HG03469 (cell line): ENCODE results near the gene EIF2B5.
"Not testable (repeated sequence)": the region's sequence is repeated elsewhere in the genome, so short reads cannot be mapped to it uniquely, and the experiment has no call there.

Experiments
- ATAC-seq: cut with Tn5 transposase; IDR thresholded peaks from one replicate; pipeline ENCODE4 v1.9.1; 2021; ENCODE audit warnings: mild to moderate bottlenecking, moderate library complexity, moderate number of reproducible peaks; ENCODE audit not compliant: unreplicated experiment

The EIF2B5 gene

DNA sequence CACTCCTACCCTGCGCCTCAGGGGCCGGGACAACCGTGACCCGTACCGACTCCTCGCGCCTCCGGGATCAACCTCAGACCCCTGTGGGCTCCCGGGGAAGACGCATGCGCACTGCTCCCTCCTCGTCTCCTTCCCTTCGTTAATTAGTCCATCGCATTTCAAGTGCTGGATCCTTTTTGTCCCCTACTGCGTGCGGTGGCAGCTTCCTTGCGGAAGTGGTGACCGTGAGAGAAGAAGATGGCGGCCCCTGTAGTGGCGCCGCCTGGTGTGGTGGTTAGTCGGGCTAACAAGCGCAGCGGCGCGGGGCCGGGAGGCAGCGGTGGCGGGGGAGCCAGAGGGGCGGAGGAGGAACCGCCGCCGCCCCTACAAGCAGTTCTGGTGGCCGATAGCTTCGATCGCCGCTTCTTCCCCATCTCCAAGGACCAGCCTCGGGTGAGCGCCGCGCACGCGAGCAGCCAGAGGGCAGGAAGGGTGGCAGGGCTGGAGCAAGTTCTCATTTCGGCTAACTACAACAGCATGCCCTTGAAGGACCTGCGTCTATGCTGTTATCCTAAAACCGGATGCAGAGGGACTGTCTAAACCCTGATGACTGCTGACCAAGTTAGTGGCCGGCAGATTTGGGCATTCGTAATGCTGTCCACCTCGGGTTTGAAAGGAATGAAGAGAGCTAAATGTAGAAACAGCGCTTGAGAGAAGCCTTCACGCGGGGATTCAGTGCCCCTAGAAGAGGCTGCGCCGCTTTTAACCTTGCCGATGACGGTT lies at the start of gene EIF2B5:
Gene EIF2B5, plus strand, starts transcription at position 210 of the 762 bp plus-strand sequence. Its CDS starts 28 bp downstream, at position 238.
- peak; percentile 80 for ATAC-seq

- ATAC-seq = no peak
These were observed 49.7 kb upstream of the EIF2B5 start for GRCh38 chr3:184085389-184085852.

DNA sequence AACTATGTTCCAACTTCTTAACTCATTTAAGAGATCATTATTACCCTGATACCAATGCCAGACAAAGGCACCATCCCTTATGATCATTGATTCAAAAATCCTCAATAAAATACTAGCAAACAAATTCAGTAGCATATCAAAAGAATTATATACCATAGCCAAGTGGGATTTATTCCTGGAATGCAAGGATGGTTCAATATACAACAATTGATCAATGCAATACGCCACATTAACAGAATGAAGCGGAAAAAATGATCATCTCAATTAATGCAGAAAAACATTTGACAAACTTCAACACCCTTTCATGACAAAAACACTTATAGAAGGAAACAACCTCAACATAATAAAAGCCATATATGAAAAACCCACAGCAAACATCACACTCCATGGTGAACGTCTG lies 43.0 kb upstream of the EIF2B5 start:
- ATAC-seq = no peak

DNA sequence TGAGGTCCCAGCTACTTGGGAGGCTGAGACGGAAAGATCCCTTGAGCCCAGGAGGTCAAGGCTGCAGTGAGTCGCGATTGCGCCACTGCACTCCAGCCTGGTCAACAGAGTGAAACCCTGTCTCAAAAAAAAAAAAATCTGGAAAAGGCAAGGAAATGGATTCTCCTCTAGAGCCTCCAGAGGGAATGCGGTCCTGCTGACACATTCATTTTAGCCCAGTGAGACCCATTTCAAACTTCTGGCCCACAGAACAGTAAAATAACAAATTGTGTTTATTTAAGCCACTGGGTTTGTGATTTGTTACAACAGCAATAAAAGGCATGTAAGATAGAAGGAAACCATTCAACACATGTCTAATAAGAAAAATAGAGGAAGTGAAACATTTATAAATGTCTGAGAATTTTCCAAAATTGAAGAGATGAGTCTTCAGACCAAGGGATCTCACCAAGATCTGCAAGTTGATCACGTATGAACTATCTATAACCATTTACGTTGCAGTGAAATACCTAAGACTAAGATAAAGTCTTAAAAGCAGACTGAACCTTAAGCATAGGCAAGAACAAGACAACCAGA lies 38.3 kb upstream of the EIF2B5 start, which contains the start of gene HTR3E:
Gene HTR3E, plus strand, starts transcription at position 254 of the 573 bp plus-strand sequence. CDS start 466 bp downstream, outside the sequence.
- no peak for ATAC-seq

GRCh38 chr3:184097556-184097955 lies 37.6 kb upstream of the EIF2B5 start:
- ATAC-seq = no peak

GRCh38 chr3:184099806-184100686 lies 35.1 kb upstream of the EIF2B5 start:
- no peak for ATAC-seq

- ATAC-seq = no peak
These were observed 24.8 kb upstream of the EIF2B5 start for GRCh38 chr3:184110316-184110725.

GRCh38 chr3:184116017-184116416 lies 19.1 kb upstream of the EIF2B5 start:
- ATAC-seq = no peak

- ATAC-seq = no peak
These were observed 17.5 kb upstream of the EIF2B5 start for GRCh38 chr3:184117636-184118035.

GRCh38 chr3:184121031-184121430 lies 14.1 kb upstream of the EIF2B5 start:
- not testable (repeated sequence) for ATAC-seq

- ATAC-seq = no peak
These were observed 9.2 kb upstream of the EIF2B5 start for GRCh38 chr3:184126006-184126405.

GRCh38 chr3:184129012-184129411 lies 6.1 kb upstream of the EIF2B5 start:
- no peak for ATAC-seq

GRCh38 chr3:184132945-184133344 lies 2.2 kb upstream of the EIF2B5 start:
- no peak for ATAC-seq

DNA sequence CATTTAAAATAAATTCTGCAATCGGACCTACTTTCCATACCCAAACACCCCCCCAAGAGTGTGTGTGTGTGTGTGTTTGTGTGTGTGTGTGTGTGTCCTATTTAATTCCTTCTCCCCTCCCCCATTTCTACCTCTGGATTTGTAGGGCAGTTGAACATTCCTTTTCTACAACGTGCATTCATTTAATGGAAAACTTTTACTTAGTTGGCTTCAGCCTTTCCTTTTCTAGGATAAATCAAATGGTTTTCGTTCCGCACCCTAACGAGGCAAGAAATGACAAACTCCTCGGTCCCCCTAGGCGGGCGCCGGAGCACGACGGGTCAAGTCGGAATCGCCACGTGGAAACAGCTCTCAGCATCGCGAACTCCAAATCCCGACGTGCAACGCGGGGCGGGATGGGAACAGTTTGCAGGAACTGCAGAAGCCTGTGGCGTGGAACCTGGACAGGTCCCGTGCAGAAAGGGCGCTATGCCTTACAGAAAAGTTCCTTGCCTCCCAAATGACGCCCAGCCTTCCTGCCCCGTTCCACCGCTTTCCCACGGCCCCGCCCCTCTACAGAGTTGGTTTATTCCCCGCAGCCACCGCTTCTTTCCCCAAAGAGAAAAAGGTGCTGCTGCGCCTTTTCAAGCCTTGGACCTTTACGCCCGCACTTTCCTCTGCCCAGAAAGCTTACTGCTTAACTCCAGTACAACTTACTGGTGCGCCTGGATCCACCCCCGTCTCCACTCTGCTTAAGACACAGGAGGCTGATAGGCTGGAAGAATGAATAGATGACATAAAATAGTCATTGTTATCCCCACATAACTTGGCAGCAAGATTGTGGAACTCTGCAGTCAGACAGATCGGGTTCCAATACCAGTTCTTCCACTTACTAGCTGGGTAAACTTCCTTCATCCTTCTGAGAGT lies 1.1 kb upstream of the EIF2B5 start:
- no peak for ATAC-seq

DNA sequence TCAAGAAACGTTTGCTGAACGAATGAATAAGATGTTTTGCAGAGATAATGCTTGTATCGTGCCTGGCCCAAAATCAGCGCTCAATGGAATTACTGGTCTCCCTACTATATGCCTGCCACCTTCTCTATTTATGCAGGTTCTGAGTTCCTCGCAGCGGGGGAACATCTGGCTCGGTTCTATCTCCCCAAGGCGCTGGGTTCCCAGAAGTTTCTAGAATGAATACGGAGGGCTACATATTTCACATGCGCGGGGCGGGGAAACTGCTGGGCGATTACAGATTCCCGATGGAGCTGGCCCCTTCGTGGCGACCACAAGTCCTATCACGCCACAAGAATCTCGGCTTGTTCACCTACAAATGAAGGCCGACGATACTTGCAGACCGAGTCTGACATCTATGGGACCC lies 411 bp upstream of the EIF2B5 start:
- ATAC-seq = peak; percentile 4

DNA sequence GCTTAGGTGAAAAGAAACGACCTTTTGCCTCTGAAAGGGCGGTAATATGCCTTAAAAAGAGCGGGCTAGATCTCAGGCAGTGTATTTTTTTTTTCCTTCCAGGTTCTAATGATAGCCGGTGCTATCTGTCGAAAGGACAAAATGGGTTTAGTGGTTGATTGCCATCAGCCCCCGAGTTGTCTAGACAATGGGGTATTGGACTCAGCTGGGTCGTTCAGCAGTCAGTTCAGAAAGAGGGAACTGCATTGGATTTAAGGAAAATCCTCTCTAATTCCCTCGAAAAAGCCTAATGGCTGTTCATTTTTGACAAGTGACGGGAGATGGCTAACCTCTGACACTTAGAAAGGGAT lies 728 bp downstream of the EIF2B5 start:
- ATAC-seq = no peak

GRCh38 chr3:184140436-184140835 lies 5.3 kb downstream of the EIF2B5 start:
- ATAC-seq = no peak

DNA sequence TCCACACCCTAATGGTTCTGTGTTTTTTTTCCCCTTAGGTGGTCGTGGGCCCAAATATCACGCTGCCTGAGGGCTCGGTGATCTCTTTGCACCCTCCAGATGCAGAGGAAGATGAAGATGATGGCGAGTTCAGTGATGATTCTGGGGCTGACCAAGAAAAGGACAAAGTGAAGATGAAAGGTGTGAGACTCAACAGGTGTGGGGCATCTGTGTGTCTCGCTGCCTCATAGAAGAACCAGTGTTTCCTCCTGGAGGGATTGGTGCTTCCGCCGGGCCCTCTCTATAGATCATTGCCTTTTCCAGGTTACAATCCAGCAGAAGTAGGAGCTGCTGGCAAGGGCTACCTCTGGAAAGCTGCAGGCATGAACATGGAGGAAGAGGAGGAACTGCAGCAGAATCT lies 7.0 kb downstream of the EIF2B5 start:
- no peak for ATAC-seq

DNA sequence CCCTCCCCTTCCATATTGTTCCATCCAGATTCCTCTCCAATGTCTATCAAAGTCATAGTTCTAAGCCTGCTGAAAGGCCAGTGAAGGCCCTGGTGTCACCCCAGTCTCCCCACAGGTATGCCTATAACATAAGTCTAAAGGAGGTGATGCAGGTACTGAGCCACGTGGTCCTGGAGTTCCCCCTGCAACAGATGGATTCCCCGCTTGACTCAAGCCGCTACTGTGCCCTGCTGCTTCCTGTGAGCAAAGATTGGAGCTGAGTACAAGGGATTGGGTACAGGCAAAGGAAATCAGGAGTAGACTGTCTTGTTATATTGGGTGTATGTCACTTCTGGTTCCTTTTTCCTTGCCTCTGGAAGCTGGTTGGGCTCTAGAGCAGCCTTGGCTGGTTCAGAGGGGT lies 8.2 kb downstream of the EIF2B5 start:
- no peak for ATAC-seq

DNA sequence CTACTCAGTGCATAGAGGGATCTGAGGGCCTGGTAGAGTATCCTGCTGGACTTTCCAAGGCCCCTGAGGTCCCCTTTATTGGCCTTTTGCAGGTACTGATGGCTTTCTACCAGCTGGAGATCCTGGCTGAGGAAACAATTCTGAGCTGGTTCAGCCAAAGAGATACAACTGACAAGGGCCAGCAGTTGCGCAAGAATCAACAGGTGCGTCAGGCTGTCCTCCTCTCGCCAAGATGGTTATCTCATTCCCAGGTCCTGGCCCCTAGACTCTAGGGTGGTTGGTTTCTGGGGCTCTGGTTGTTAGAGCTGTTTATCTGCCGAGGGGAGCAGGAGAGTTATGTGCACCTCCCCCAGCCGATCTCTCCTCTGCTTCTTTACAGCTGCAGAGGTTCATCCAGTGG lies 9.3 kb downstream of the EIF2B5 start:
- no peak for ATAC-seq
